GM18867 (cell line): ENCODE data around the gene CAPN9.

Source experiments
- ATAC-seq: cut with Tn5 transposase; IDR thresholded peaks from one replicate; pipeline ENCODE4 v1.9.1; 2021; ENCODE audit warnings: mild to moderate bottlenecking, moderate library complexity; ENCODE audit not compliant: unreplicated experiment

Gene CAPN9

DNA sequence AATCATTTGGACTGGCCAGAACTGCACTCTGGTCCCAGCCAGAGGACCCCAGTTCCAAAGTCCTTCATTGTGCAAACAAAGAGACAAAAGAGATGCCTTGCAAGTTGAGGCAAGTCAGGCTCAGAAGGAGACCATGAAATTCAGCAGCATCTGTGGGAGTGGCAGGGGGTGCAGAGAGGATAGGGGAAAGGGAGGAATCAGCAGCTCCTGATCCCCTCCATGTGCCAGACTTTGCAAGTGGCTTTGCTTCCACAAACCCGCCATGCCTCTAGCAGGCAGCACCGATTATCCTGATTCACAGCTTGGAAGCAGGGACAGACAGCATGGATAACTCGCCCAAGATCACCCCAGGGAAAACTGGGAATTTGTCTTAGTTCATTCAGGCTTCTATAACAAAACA, 2.1 kb upstream of the CAPN9 start:
- no peak for ATAC-seq

DNA sequence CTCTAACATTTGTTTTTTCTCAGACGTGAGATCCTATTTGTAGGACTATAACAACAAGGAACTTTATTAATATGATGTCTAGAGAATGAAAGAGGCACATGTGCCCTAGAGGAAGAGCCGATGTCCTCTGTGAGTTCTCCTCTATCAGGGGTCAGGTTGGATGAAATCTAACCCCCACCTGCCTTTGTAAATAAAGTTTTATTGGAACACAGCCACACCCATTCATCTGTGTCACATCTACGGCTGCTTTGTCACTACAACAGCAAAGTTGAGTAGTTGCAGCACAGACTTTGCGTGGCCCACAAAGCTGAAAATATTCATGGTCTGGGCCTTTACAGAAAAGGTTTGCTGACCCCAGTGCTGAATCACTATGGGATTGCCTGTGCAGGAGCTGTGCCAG, 571 bp upstream of the CAPN9 start:
- no peak for ATAC-seq

DNA sequence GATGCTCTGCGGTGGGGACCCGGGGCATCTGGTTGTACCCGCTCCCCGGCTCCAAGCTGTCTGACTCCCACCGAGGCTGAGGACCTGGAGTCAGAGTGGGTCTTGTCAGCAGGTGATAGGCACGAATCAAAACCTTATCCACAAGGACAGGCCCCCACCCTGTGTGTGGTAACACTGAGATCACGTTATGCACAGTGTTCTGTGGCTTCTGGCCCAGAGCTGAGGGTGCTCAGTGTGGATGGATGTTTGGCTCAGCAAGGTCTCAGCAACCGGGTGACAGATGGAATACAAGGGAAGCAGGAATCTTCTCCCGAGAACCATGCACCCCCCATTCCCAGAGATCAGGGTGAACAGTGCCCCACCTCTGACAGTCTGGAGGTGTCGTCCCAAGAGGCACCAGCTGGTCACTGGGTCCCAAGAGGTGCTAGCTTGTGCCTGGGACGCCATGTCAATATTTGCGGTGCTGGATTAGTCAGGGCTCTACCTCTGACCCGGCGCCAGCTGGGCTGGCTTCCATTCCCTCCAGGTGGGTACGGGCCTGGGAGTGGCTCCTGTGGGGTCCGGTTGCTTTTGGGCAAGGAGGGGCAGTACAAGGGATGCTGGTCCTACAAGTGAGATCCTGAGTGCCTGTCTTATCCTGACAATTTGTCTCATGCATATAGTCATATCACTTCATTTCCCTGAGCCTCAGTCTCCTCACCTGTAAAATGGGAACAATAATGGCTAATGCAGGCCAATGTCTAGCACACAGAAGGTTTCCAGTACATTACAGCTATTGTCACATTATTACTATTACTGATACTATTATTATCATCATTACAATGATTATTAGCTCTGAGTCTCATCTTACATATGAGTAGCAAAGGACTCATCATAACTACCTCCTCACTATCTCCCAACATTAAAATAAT, 957 bp downstream of the CAPN9 start:
- no peak for ATAC-seq

DNA sequence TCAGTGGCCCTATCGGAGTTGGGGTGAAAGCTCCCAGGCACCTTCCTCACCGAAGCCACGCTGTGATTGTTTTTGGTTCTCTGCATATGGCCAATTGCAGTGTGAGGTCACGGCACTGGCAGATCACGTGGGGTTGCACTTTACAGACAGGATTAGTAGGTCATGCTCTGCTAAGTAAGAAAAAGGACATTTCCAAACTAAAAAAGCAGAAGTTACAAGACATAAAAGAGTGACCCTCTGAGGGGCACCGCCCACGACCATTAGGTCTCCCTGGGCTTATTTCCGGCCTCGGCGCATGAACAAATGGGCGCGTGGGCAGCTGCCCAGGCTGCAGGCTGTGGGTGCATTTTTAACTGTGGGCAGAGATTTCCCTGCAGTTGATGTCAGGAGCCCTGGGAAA, 2.0 kb downstream of the CAPN9 start:
- ATAC-seq, result no peak

DNA sequence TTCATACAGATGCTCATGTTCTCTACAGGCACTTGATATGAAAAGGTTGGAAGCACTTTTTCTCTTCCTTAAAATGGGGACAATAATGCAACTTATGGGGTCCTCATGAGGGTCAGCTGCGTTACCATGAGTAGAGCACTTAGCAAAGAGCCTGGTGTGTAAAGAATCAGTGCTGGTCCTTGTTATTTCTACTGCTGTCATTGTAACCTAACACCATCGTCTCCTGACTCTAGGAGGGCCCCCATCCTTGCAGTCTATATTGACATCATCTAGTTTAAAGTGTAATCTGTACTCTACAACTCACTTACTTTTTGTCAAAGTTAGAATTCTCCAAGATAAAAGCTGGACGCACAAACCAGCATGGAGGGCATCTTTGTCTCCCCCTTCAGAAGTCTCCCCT, 2.4 kb downstream of the CAPN9 start:
- no peak for ATAC-seq

DNA sequence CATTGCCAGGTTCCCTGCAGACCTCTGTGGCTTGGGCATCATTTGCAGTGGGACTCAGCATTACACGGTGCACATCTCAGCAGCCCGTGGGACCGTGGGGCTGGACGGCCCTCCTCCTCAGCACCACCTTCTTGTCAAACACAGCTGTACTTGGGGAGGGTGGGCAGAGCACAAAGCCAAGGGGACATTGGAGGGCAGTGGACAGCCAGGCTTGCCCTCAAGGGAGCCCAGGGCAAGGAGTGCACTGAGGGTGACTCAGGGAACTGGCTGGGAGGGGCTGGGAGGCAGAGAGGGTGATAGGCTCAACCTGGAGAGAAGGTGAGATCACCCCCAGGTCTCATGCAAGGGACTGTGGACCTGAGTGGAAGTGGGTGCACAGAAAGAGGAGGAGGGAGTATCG, 3.4 kb downstream of the CAPN9 start:
- no peak for ATAC-seq

DNA sequence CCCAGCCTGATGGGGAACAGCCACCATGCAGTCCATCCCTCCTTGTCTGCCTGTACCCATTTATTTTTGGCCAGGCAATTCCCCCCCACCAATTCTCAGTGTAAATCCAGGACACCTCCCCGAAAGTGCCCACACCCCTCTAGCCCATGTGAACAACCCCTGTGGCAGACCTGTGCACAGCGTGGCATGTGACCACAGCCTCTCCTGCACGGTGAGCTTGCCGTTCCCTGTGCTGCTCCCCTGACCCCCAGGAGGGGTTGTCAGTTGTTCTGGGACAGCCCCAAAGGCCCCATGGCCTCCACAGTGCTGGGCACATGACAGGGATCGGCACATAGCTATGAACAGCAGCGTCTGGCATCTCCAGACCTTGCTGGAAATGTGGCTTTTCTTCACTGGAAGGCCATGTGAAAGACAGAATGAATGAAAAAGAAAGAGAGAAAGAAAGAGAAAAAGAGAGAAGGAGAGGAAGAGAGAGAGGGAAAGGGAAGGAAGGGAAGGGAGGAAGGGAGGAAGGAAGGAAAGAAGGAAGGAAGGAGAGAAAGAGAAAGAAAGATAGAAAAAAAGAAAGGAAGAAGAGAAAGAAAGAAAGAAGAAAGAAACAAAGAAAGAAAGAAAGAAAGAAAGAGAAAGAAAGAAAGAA, 3.9 kb downstream of the CAPN9 start:
- ATAC-seq, result no peak

DNA sequence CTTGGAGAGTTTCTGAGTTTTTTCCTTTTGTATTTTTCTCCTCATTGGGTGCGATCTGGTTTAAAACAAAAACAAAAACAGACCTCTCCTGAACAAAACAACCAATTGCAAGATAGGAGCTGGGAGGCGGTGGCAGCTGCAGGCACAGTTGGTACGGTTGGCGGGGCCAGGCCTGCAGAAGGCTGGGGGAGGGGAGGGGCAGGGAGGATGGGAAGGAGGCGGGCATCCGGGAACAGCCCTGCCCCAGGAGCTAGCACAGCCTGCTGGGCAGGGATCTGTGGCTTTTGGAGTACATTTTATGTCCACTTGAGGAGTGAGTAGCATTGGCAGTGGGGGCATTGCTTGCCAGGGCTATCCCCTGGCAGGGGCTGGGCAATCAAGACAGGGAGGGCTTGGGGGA, 5.2 kb downstream of the CAPN9 start:
- no peak for ATAC-seq

DNA sequence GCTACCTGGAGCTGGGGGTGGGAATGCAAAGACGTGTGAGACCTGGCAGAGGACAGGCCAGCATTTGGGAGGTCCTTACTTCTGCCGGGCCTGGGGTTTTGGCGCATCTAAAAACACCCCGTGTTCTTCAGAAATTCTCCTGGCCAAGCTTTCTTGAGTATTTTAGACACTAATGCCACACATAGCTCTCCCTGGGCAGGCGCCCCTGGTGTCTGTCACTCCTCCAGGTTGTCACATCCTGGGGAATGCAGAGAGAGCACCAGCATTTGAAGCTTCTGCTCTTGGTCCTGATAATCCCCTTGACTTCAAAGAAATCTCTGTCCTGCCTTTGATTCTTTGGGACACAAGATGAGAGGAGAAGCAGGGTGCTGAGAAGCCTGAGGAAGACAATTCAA, 6.0 kb downstream of the CAPN9 start:
- no peak for ATAC-seq

DNA sequence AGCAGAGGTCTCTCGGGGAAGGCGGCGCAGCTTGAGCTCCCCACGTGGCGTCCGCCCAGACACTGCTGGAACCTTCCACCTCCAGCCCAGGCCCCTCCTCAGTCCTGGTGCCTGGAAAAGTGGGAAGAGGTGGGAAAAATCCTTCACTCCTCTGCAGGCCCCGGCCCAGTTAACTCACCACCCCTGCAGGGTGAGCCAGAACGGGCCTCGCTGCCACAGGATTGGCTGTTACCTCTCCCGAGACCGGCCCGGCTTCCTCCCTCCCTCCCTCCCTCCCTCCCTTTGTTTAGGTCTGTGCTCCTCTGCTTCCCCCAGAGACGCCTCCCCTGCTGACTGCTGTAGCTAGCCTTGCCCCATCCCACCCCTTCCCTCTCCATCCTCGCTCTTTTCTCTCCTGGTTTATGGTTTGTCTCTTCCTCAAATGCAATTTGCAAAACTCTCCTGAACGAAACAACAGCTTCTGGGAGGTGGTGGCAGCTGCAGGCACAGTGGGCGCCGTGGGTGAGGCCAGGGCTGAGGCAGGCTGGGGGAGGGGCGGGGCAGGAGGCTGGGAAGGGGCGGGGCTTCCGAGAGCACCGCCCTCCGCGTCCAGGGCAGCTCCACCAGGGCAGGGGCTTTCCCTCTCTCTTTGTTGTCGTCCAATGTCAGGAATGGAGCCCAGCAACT, 6.5 kb downstream of the CAPN9 start:
- no peak for ATAC-seq

DNA sequence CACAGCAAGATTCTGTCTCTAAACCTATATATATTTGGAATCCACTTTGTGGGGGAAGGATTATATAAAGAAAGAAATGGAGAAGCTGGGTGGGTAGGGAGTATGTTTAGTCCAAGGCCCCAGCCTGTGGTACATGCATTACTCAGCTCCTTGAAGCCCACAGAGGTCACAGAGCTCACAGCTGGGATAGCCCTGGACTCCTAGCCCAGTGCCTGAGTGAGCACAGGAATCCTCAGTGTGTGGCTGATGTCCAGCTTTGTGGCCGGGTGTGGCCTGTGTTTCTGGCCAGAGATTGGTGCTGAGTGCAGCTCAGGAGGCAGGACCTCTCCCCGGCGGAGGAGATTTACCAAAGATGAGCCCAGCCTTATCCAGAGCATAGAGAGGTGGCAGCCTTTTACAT, 7.6 kb downstream of the CAPN9 start:
- ATAC-seq, result no peak

DNA sequence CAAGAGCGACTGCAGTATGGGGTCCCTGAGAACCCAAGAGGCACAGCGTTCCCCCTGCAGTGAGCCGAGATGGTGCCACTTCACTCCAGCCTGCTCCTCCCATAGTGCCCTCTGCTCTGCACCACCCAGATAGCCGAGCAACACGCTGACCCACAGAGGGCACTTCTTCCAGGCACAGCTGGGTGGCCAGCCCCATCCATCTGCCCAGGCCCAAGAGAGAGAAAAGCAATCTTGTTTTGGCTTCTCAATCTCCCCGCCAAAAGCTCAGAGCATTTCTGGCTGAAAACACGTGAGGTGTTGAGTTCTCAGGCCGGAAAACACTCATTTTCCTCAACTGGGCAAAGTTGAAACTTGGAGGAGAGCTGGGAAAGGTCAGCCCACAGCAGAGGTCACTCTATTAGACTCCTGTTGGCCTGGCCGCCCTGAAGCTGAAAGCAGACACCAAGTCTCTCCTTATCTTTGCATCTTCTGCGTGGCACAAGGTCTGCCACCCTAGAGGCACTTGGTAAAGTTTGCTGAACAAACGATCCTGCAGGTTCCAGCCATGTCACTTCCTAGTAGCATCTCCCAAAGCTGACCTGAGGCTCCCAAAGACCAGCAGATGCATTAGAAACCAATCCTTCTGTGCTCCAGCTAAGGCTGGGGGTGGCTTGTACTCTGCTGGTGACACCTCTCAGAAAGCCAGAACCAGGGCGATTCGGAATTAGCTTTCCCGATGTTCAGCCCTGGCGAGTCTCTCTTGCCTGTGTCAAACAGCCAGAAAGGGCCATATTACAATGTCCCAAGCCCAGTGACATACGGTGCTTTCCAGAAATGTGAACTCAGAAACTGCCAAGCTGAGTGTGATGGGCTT, 10.9 kb downstream of the CAPN9 start:
- ATAC-seq, result no peak

DNA sequence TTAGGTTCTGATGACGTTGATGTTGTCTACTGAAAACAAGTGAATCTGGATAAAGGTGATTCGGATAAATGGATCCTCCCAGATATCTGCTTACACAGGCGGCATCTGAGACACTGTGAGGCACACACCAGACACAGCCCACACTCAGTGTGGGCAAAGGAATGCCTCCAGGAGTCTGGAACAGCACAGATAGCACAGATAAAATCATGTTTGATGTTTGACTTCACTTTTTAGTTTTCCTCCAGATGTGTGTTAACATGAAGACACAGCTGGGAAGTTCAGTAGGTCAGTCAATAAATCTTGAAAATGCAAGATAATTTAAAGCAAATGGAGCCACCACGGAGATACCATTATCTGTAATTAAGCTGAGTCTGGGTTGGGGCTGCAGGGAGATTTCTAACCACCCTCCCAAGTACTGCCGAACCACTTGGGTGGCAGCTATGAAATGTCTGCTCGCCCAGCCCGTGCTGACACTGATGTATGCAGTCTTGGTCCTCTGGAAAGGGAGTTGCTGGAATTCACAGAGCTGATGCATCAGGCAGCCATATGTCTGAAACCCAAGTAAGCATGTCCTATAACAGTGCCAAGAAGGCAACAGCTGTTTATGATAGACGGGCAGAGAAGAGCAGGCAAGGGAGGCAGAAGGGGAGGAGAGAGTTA, 11.7 kb downstream of the CAPN9 start:
- ATAC-seq, result no peak

DNA sequence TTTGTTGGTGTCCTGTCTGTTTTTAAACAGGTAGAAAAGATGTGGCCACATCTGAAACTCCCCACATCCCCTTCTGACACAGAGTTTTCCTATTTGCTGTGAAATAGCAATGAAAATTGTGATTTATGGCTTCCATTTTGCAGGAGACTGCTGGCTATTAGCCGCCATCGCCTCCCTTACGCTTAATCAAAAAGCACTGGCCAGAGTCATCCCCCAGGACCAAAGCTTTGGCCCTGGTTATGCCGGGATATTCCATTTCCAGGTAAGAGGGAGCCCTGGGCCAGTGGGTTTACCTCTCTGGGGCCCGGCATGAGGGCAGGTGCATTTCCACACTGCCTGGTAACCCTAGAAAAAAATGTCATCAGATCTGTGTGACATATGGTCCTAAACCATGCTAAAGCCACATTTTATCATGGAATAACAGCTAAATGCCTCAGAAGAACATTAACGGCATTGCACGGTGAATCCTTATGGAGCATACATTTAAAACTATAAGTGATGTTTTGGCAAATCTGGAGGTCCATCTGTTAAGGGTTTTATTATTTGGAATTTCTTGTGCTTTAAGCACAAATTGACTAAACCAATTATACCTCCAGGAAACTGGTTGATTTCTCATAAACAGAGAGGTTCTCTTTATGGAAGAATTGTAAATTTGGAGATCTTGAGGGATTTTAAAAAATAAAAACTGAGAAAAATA, 12.3 kb downstream of the CAPN9 start:
- ATAC-seq, result no peak

DNA sequence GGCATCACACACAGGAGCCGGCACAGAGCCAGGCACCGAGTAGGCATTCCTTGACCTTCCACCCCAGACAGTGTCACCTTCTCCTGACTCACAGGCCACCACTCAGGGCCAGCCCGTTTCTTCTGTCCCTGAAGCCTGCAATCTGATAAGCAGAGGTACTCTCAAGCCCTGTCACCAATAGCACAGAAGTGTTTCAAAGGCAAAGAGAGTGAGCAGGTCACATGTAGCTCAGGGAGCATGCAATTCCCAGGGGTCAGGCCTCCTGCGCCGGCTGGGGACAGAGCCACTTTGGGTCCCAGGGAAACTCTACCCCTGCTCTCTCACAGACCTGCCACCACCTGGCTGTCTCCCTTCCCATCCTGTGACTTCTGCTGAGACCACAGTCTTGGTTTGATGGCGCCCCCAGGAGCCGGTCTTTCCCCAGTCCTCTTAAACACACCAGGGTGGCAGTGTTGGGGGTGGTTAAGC, 13.2 kb downstream of the CAPN9 start:
- no peak for ATAC-seq

DNA sequence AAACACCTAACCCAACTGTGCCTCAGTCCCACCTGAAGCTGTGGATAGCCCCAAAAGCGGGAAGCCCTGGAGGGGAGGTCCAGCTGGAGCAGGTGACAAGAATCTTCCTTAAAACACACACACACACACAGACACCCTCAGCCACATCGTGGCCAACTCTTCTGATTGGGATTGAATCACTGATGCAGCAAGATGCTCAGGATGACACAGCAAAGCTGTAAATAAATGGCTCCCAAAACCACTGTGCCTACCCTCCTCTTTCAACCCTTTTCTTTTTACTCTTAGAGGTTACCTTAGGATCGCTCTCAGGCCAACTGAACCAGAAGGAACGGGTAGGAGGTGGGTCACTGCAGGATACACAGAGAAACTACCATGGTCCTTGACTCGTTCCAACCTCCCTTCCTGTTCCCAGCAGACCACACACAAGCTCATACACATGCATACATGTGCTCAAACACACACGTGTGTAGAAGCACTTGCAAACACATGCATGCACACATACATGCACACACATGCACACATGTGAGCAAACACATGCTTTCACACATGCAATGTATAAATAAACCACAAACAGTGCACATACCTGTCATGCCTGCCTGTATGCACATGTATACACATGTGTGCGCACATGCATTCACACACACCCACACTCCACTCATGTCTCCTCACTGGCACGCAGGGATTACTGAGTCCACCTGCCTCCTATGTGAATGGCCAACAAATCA, 14.4 kb downstream of the CAPN9 start:
- ATAC-seq, result no peak

DNA sequence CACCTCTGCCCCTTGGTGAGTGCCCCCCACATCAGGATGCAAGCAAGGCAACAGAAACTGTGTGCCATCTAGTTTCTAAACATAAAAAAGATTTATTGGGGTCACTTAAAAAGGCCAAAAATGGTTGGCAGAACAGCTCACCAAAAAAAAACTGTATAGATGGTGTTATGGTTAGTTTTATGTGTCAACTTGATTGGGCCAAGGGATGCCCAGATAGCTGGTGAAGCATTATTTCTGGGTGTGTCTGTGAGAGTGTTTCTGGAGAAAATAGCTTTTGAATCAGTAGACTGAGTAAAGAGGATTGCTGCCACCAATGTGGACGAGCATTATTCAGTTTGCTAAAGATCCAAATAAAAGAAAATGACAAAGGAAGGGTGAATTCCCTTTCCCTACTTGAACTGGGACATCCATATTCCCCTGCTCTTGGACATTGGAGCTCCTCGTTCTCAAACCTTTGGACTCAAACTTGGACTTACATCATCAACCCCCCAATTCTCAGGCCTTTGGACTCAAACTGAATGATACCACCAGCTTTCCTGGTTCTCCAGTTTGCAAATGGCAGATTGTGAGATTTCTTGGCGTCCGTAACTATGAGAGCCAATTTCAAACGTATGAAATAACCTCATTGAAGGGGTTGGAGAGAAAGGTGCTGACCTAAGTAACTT, 16.9 kb downstream of the CAPN9 start:
- ATAC-seq, result no peak

DNA sequence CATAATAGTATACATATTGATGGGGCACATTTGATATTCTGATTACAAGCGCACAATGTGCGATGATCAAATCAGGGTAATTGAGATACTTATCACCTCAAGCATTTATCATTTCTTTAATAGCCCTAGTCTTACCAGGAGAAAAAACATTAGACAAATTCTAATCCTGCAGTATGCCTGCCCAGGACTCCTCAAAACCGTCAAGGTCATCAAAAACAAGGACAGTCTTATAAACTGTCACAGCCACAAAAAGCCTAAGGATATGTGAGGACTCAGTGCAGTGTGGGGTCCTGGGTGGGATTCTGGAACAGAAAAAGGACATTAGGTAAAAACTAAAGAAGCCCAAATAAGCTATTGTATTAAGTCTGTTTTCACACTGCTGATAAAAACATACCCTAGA, 19.1 kb downstream of the CAPN9 start:
- ATAC-seq, result no peak
